Neural progenitor cell (in vitro differentiated cells): ENCODE data around the gene MYH15. TPM values are rescaled to one million over a fixed set of nuclear protein-coding genes. Genes with fewer than 3 reads are reported as not detected.
A peak's percentile ranks its signal among the peaks of the same experiment; 100 is the strongest.

Experiments used
- DNase-seq: peaks from one replicate; pipeline ENCODE4 v3.0.0-alpha.2; 2016; ENCODE audit warnings: low spot score
- H2AFZ ChIP-seq: fragments of 200-600 bp; sonication (generic); replicated peaks from 2 replicates; pipeline ENCODE4 v1.6.1; 2016; ENCODE audit warnings: antibody characterized with exemption
- H3F3A ChIP-seq: fragments of 200-600 bp; sonication (generic); 2 replicates; pipeline ENCODE4 v1.6.1; 2016; ENCODE audit warnings: antibody characterized with exemption, low read depth
- H3K27ac ChIP-seq: fragments of 200-600 bp; sonication (generic); 2 replicates; pipeline ENCODE4 v1.5.1; 2016; ENCODE audit warnings: mild to moderate bottlenecking
- H3K27me3 ChIP-seq: fragments of 200-600 bp; sonication (generic); 2 replicates; pipeline ENCODE4 v1.6.1; 2016; ENCODE audit warnings: mild to moderate bottlenecking, moderate library complexity
- H3K36me3 ChIP-seq: fragments of 200-600 bp; sonication (generic); 2 replicates; pipeline ENCODE4 v1.5.1; 2016
- H3K4me1 ChIP-seq: fragments of 200-600 bp; sonication (generic); 2 replicates; pipeline ENCODE4 v1.6.1; 2016; ENCODE audit warnings: mixed run types
- H3K4me2 ChIP-seq: fragments of 200-600 bp; sonication (generic); 2 replicates; pipeline ENCODE4 v1.6.1; 2016
- H3K4me3 ChIP-seq: fragments of 200-600 bp; sonication (generic); 2 replicates; pipeline ENCODE4 v1.5.1; 2016
- H3K79me2 ChIP-seq: fragments of 200-600 bp; sonication (generic); 2 replicates; pipeline ENCODE4 v1.6.1; 2016; ENCODE audit warnings: low read depth
- H3K9ac ChIP-seq: fragments of 200-600 bp; sonication (generic); 2 replicates; pipeline ENCODE4 v1.6.1; 2016
- H3K9me3 ChIP-seq: fragments of 200-600 bp; sonication (generic); 2 replicates; pipeline ENCODE4 v1.5.1; 2016; ENCODE audit warnings: low read depth
- H4K20me1 ChIP-seq: fragments of 200-600 bp; sonication (generic); 2 replicates; pipeline ENCODE4 v1.6.1; 2016; ENCODE audit warnings: low read depth
- H3K27ac Mint-ChIP-seq: 3 replicates; pipeline ENCODE4 v1.8.0; 2021; ENCODE audit warnings: mixed read lengths
- H3K27me3 Mint-ChIP-seq: 2 replicates; pipeline ENCODE4 v1.8.0; 2022; ENCODE audit warnings: low read depth, mild to moderate bottlenecking, inconsistent platforms, moderate library complexity, mixed read lengths; ENCODE audit not compliant: insufficient read depth
- H3K36me3 Mint-ChIP-seq: 3 replicates; pipeline ENCODE4 v1.8.0; 2021; ENCODE audit warnings: mixed read lengths
- H3K4me1 Mint-ChIP-seq: 3 replicates; pipeline ENCODE4 v1.8.0; 2021; ENCODE audit warnings: mixed read lengths
- H3K4me3 Mint-ChIP-seq: 3 replicates; pipeline ENCODE4 v1.8.0; 2021; ENCODE audit warnings: mild to moderate bottlenecking, moderate library complexity, mixed read lengths
- H3K9me3 Mint-ChIP-seq: 3 replicates; pipeline ENCODE4 v1.8.0; 2020; ENCODE audit warnings: mixed read lengths
- CTCF ChIP-seq: fragments of 200-600 bp; sonication (generic); IDR thresholded peaks from 2 replicates; pipeline ENCODE4 v1.5.1; 2017; ENCODE audit warnings: antibody characterized with exemption, mild to moderate bottlenecking
- EZH2 ChIP-seq: fragments of 200-600 bp; sonication (generic); IDR thresholded peaks from 2 replicates; pipeline ENCODE4 v1.6.1; 2017; ENCODE audit warnings: antibody characterized with exemption, mild to moderate bottlenecking, moderate library complexity
- EZH2phosphoT487 ChIP-seq: fragments of 200-600 bp; sonication (generic); IDR thresholded peaks from 2 replicates; pipeline ENCODE4 v1.6.1; 2017; ENCODE audit warnings: antibody characterized with exemption
- total RNA-seq: library from RNA; depleted of rRNA; stranded (reverse); fragments of >200 nt; gene quantifications from 2 replicates; pipeline ENCODE4 v1.2.3, GENCODE V29; 2015; ENCODE audit warnings: low replicate concordance

Gene MYH15
- total RNA-seq, 1 donor from 2014 or later, result not detected

GRCh38 chr3:108378153-108378951 lies 132.0 kb downstream of the MYH15 start:
- Histone ChIP-seq H3K27ac (no peak overlapping the region), H3K36me3 (no peaks in the 10 kb centered on the region), H2AFZ (no peak overlapping the region), H3K4me1 (peaks cover 13% of the 10 kb centered on the region), H3K9ac (no peak overlapping the region), H3F3A (no peaks in the 10 kb centered on the region), H3K79me2 (no peaks in the 10 kb centered on the region), H3K27me3 (no peaks in the 10 kb centered on the region), H3K4me2 (no peak overlapping the region), H4K20me1 (no peaks in the 10 kb centered on the region), H3K4me3 (no peak overlapping the region), H3K9me3 (no peaks in the 10 kb centered on the region)
- H3K4me1 Mint-ChIP-seq, result peaks cover 7% of the 10 kb centered on the region
- H3K9me3 Mint-ChIP-seq, result no peaks in the 10 kb centered on the region
- H3K27me3 Mint-ChIP-seq, result peaks cover 2% of the 10 kb centered on the region
- no peak for DNase-seq
- no peak overlapping the region for H3K4me3 Mint-ChIP-seq
- no peaks in the 10 kb centered on the region for H3K36me3 Mint-ChIP-seq
- TF ChIP-seq CTCF (no peak), EZH2 (no peak), EZH2phosphoT487 (no peak)
- H3K27ac Mint-ChIP-seq, result no peak overlapping the region

DNA sequence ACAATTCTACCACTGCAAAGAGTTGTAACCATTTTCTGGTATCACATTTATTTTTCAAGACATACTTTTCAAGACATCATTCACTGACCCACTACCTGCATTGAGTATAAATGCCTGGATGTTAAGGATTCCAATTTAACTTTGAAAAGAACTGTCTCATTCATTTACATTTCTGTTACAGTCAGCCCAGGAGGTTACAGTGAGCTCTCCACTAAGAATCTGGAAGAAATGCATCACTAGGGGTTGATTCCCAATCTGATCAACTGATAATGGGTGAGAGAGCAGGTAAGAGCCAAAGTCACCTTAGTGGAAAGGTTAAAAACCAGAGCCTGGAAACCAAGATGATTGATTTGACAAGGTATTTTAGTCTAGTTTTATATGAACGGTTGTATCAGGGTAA lies 133.0 kb downstream of the MYH15 start:
- H3F3A ChIP-seq, result no peaks in the 10 kb centered on the region
- DNase-seq, result no peak
- H3K27ac Mint-ChIP-seq, result no peak overlapping the region

DNA sequence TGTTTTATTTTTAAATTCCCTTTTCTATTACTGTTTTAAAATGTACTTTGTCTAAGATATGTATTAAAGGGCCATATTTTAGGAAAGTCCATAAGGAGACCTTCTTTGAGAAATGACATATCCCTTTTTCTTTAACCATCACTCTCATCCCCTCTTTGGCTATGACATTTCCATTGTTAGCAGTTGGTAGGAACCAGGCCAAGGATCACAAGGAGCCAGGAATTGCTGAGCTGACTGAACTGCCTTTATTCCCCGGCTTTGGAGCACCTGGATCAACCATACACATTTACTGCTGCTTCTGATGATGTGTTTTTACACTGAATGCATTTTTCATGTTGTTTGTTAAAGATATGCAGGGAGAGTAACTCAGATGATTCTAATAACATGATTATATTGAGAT lies 134.4 kb downstream of the MYH15 start:
- Histone ChIP-seq H3F3A (no peaks in the 10 kb centered on the region), H4K20me1 (no peaks in the 10 kb centered on the region), H3K4me2 (no peak overlapping the region), H3K9ac (no peak overlapping the region), H3K9me3 (no peaks in the 10 kb centered on the region), H3K4me3 (no peak overlapping the region), H3K36me3 (no peaks in the 10 kb centered on the region), H3K27ac (no peak overlapping the region), H2AFZ (no peak overlapping the region), H3K79me2 (no peaks in the 10 kb centered on the region), H3K4me1 (no peaks in the 10 kb centered on the region), H3K27me3 (no peaks in the 10 kb centered on the region)
- Mint-ChIP-seq H3K4me1 (no peaks in the 10 kb centered on the region), H3K27ac (no peak overlapping the region), H3K27me3 (peaks cover 2% of the 10 kb centered on the region), H3K4me3 (no peak overlapping the region), H3K9me3 (no peaks in the 10 kb centered on the region), H3K36me3 (no peaks in the 10 kb centered on the region)
- DNase-seq, result no peak
- TF ChIP-seq EZH2 (no peak), CTCF (no peak), EZH2phosphoT487 (no peak)

More for the DNA sequence above, 133.0 kb downstream of the MYH15 start:
- H3K36me3 ChIP-seq, result no peaks in the 10 kb centered on the region
- H3K27me3 Mint-ChIP-seq, result peaks cover 2% of the 10 kb centered on the region
- no peaks in the 10 kb centered on the region for H3K27me3 ChIP-seq
- no peak overlapping the region for H3K9ac ChIP-seq
- H3K4me3 ChIP-seq, result no peak overlapping the region
- H4K20me1 ChIP-seq, result no peaks in the 10 kb centered on the region
- no peak overlapping the region for H3K27ac ChIP-seq
- H3K4me2 ChIP-seq, result no peak overlapping the region
- peaks cover 10% of the 10 kb centered on the region for H3K4me1 ChIP-seq
- H2AFZ ChIP-seq, result peak overlapping the region; percentile 17
- TF ChIP-seq EZH2phosphoT487, result no peak
- no peak for TF ChIP-seq CTCF
- no peak for TF ChIP-seq EZH2
- H3K9me3 ChIP-seq, result no peaks in the 10 kb centered on the region
- H3K9me3 Mint-ChIP-seq, result no peaks in the 10 kb centered on the region
- no peaks in the 10 kb centered on the region for H3K36me3 Mint-ChIP-seq
- no peaks in the 10 kb centered on the region for H3K79me2 ChIP-seq
- H3K4me3 Mint-ChIP-seq, result no peak overlapping the region
- peaks cover 7% of the 10 kb centered on the region for H3K4me1 Mint-ChIP-seq
